ENCODE results near the gene BAD.
"Not testable (repeated sequence)": the region's sequence is repeated elsewhere in the genome, so short reads cannot be mapped to it uniquely, and the experiment has no call there.

BAD gene

GRCh38 chr11:64246871-64247728 lies 37.4 kb downstream of the BAD start, which contains the start of gene PPP1R14B:
PPP1R14B (minus strand) TSS chr11:64246943; CDS start chr11:64246673, 270 bp downstream.
- no peak for DNase-seq (ENCODE audit: low read depth in 2 of 3, low spot score in 2 of 3)

- not testable (repeated sequence) for DNase-seq (ENCODE audit: low read depth in 2 of 3, low spot score in 2 of 3)
Measured at GRCh38 chr11:64246621-64246870, 37.9 kb downstream of the BAD start.

GRCh38 chr11:64245797-64246620 lies 38.5 kb downstream of the BAD start:
- no peak for DNase-seq (ENCODE audit: low read depth in 2 of 3, low spot score in 2 of 3)

GRCh38 chr11:64245401-64245796 lies 39.1 kb downstream of the BAD start:
- no peak for DNase-seq (ENCODE audit: low read depth in 2 of 3, low spot score in 2 of 3)

GRCh38 chr11:64244966-64245365 lies 39.5 kb downstream of the BAD start:
- DNase-seq (ENCODE audit: low read depth in 2 of 3, low spot score in 2 of 3) = no peak

- no peak for DNase-seq (ENCODE audit: low read depth in 2 of 3, low spot score in 2 of 3)
Measured at GRCh38 chr11:64244107-64244506, 40.4 kb downstream of the BAD start.

- DNase-seq (ENCODE audit: low read depth in 2 of 3, low spot score in 2 of 3) = no peak
Measured at GRCh38 chr11:64243236-64243854, 41.1 kb downstream of the BAD start.

GRCh38 chr11:64241491-64242374 lies 42.7 kb downstream of the BAD start:
- no peak for DNase-seq (ENCODE audit: low read depth in 2 of 3, low spot score in 2 of 3)

GRCh38 chr11:64241241-64241490 lies 43.3 kb downstream of the BAD start:
- DNase-seq (ENCODE audit: low read depth in 2 of 3, low spot score in 2 of 3) = peak; percentile 99 to 100 (median 99)

GRCh38 chr11:64240435-64241240 lies 43.8 kb downstream of the BAD start, which contains the start of gene FKBP2:
FKBP2 (plus strand) TSS chr11:64241095; CDS start chr11:64242388, 1,293 bp downstream.
- DNase-seq (ENCODE audit: low read depth in 2 of 3, low spot score in 2 of 3) = peak; percentile 95 to 100 (median 97)

- no peak for DNase-seq (ENCODE audit: low read depth in 2 of 3, low spot score in 2 of 3)
Measured at GRCh38 chr11:64239662-64240434, 44.6 kb downstream of the BAD start.

- DNase-seq (ENCODE audit: low read depth in 2 of 3, low spot score in 2 of 3) = no peak
Measured at GRCh38 chr11:64238999-64239398, 45.5 kb downstream of the BAD start.

- DNase-seq (ENCODE audit: low read depth in 2 of 3, low spot score in 2 of 3) = no peak
Measured at GRCh38 chr11:64238076-64238475, 46.4 kb downstream of the BAD start.

- no peak for DNase-seq (ENCODE audit: low read depth in 2 of 3, low spot score in 2 of 3)
Measured at GRCh38 chr11:64237484-64237951, 46.9 kb downstream of the BAD start.

GRCh38 chr11:64235437-64236161 lies 48.9 kb downstream of the BAD start:
- DNase-seq (ENCODE audit: low read depth in 2 of 3, low spot score in 2 of 3) = no peak

- DNase-seq (ENCODE audit: low read depth in 2 of 3, low spot score in 2 of 3) = no peak
Measured at GRCh38 chr11:64234647-64235379, 49.7 kb downstream of the BAD start.

- no peak for DNase-seq (ENCODE audit: low read depth in 2 of 3, low spot score in 2 of 3)
Measured at GRCh38 chr11:64233913-64234586, 50.4 kb downstream of the BAD start, which contains the start of gene VEGFB. VEGFB (plus strand) TSS chr11:64234584; CDS start chr11:64234834, 250 bp downstream.

Data from activated CD8-positive, alpha-beta memory T cell treated with anti-CD3 and anti-CD28 coated beads for 48 hours (primary cell).